Nephron (organoid): ENCODE results near the gene FIBIN.

Experiments used
- H3K27ac Mint-ChIP-seq, 3 experiments: 2 replicates each; pipeline ENCODE4 v1.8.0; 2020; ENCODE audit warnings: mixed read lengths in 3 of 3, mild to moderate bottlenecking in 2 of 3, moderate library complexity in 1 of 3
- H3K27me3 Mint-ChIP-seq: 2 replicates; pipeline ENCODE4 v1.8.0; 2021; ENCODE audit warnings: low read depth, mild to moderate bottlenecking, moderate library complexity, mixed read lengths
- H3K36me3 Mint-ChIP-seq: 2 replicates; pipeline ENCODE4 v1.8.0; 2020; ENCODE audit warnings: low read depth, mixed read lengths
- H3K4me1 Mint-ChIP-seq: 2 replicates; pipeline ENCODE4 v1.8.0; 2020; ENCODE audit warnings: mixed read lengths
- H3K4me3 Mint-ChIP-seq, 3 experiments: 2 replicates each; pipeline ENCODE4 v1.8.0; 2020; ENCODE audit warnings: mild to moderate bottlenecking in 3 of 3, mixed read lengths in 3 of 3, moderate library complexity in 2 of 3
- H3K9me3 Mint-ChIP-seq: 2 replicates; pipeline ENCODE4 v1.8.0; 2020; ENCODE audit warnings: mixed read lengths
- CTCF ChIP-seq, 3 experiments: fragments of 200-600 bp; sonication (generic); IDR thresholded peaks; one replicate each; pipeline ENCODE4 v1.5.0; 2021; ENCODE audit warnings: antibody characterized with exemption in 3 of 3; ENCODE audit not compliant: unreplicated experiment in 3 of 3

The FIBIN gene

GRCh38 chr11:26948881-26949280 lies 45.0 kb upstream of the FIBIN start:
- Mint-ChIP-seq H3K27me3 (no peaks in the 10 kb centered on the region), H3K9me3 (no peaks in the 10 kb centered on the region), H3K4me3 (no peak overlapping the region), H3K36me3 (no peaks in the 10 kb centered on the region), H3K4me1 (peaks cover 41% of the 10 kb centered on the region), H3K27ac (no peak overlapping the region)
- no peak for TF ChIP-seq CTCF (IDR thresholded peaks at IDR 0.05; ENCODE audit: unreplicated experiment in 3 of 3)

- Mint-ChIP-seq H3K27ac (no peak overlapping the region), H3K4me3 (no peak overlapping the region), H3K4me1 (peaks cover 45% of the 10 kb centered on the region), H3K27me3 (no peaks in the 10 kb centered on the region), H3K9me3 (no peaks in the 10 kb centered on the region), H3K36me3 (no peaks in the 10 kb centered on the region)
- TF ChIP-seq CTCF (IDR thresholded peaks at IDR 0.05; ENCODE audit: unreplicated experiment in 3 of 3): no peak
Observed at GRCh38 chr11:26949846-26950245, 44.1 kb upstream of the FIBIN start.

- Mint-ChIP-seq H3K27me3 (no peaks in the 10 kb centered on the region), H3K36me3 (no peaks in the 10 kb centered on the region), H3K9me3 (no peaks in the 10 kb centered on the region), H3K4me1 (peaks cover 45% of the 10 kb centered on the region), H3K4me3 (no peak overlapping the region), H3K27ac (no peak overlapping the region)
- TF ChIP-seq CTCF (IDR thresholded peaks at IDR 0.05; ENCODE audit: unreplicated experiment in 3 of 3): no peak
Observed at GRCh38 chr11:26950260-26950719, 43.6 kb upstream of the FIBIN start.

GRCh38 chr11:26951809-26952515 lies 42.0 kb upstream of the FIBIN start:
- Mint-ChIP-seq H3K4me1 (peaks cover 45% of the 10 kb centered on the region), H3K4me3 (no peak overlapping the region), H3K27me3 (no peaks in the 10 kb centered on the region), H3K9me3 (no peaks in the 10 kb centered on the region), H3K27ac (peak overlapping the region; percentile 11 to 83 (median 79)), H3K36me3 (no peaks in the 10 kb centered on the region)
- no peak for TF ChIP-seq CTCF (IDR thresholded peaks at IDR 0.05; ENCODE audit: unreplicated experiment in 3 of 3)

DNA sequence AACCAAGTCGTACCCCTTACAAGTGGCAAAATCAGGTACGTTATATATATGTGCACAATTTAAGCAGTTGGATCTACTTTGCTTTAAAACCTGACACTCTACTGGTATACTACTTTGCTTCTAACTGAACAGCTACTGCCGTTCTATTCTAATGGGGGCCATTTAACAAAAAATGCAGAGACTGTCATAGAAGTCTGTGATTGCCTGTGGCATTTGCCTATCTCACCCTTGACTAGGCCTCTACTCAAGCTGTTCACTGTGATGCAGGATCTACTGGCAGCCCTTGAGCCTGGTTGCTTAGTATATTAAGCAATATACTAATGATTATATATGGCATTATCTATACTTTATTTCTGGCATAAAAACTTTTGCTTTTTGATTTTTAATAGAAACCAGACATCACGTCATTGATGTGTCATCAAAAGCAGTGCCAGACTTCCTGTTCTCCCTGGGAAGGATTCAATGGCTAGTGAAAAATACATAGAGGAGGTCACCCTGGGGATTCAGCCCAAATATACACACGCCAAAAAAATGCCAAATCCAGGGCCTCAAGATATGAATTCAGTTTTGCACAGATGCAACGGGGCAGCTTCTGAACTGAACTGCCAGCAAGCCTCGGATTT lies 40.0 kb upstream of the FIBIN start:
- Mint-ChIP-seq H3K27me3 (no peaks in the 10 kb centered on the region), H3K9me3 (no peaks in the 10 kb centered on the region), H3K27ac (peak overlapping the region in 2 of 3 experiments; percentile 43 to 53), H3K4me3 (no peak overlapping the region), H3K36me3 (no peaks in the 10 kb centered on the region), H3K4me1 (peaks cover 39% of the 10 kb centered on the region)
- no peak for TF ChIP-seq CTCF (IDR thresholded peaks at IDR 0.05; ENCODE audit: unreplicated experiment in 3 of 3)
